ENCODE data around the gene FHOD3. TPM values are rescaled to one million over a fixed set of nuclear protein-coding genes. Genes with fewer than 3 reads are reported as not detected.

Gene FHOD3
- total RNA-seq, 1 experiment from 2014 or later = 22.7 TPM

DNA sequence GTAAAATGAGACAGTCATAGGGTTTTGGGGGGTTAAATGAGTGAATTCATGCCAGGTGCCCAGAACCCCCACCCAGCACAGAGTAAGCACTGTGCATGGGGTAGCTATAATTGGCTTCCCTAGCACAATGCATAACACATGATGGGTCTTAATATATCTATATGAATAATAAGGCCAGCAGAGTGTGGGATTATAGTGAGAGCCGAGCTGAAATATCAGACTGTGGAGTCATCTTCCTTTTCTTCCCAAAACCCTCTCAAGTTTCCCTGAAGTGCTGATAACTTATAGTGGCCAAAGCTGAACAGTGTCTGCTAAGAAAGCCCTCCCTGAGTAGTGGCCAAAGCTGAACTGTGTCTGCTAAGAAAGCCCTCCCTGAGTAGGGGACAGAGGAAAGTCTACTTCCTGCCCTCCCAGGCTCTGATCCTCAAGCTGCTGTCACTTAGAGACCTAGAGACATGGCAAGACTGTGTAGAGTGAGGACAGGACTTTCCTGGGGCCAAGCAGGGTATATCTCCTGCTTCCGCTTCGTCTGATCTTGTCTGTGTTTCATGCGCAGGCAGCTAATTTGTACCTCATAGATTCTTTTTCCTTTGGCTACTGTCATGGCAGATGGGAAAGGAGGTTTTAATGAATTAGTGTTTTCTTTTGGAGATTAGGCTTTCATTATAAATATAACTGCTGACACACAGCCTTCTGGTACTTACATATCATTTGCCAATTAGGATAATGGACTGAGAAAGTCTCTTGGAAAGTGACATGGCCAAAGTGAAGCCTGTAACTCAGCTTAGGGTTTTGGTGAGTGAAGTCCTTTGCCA, 94.9 kb downstream of the FHOD3 start:
- H3K27ac ChIP-seq (ENCODE audit: low read length) = no peak overlapping the region
- ATAC-seq (no peak), DNase-seq (ENCODE audit: low read depth, low spot score) (no peak)
- BruUV-seq (replicated peaks) = no TSS peak
- H3K36me3 ChIP-seq (ENCODE audit: control insufficient read depth, insufficient read depth, low read length) = no peaks in the 10 kb centered on the region
- CTCF ChIA-PET = no interaction called here
- intact Hi-C loops (cut with micrococcal nuclease; ENCODE audit: unreplicated experiment) (no loop called here), in situ Hi-C loops (cut with HindIII; ENCODE audit: low pct_unique_long_range_greater_than_20kb, low sequenced_read_pairs) (no loop called here)
- POLR2A ChIA-PET = no interaction called here
- no peak overlapping the region for H3K4me3 ChIP-seq (ENCODE audit: low read depth in 2 of 2, low read length in 2 of 2)
- peaks cover 16% of the 10 kb centered on the region; the same call in 1 of the 2 replicates for H3K9me3 ChIP-seq (ENCODE audit: control insufficient read depth, insufficient read depth, low read depth, low read length)
- TF ChIP-seq, protein P1, sequence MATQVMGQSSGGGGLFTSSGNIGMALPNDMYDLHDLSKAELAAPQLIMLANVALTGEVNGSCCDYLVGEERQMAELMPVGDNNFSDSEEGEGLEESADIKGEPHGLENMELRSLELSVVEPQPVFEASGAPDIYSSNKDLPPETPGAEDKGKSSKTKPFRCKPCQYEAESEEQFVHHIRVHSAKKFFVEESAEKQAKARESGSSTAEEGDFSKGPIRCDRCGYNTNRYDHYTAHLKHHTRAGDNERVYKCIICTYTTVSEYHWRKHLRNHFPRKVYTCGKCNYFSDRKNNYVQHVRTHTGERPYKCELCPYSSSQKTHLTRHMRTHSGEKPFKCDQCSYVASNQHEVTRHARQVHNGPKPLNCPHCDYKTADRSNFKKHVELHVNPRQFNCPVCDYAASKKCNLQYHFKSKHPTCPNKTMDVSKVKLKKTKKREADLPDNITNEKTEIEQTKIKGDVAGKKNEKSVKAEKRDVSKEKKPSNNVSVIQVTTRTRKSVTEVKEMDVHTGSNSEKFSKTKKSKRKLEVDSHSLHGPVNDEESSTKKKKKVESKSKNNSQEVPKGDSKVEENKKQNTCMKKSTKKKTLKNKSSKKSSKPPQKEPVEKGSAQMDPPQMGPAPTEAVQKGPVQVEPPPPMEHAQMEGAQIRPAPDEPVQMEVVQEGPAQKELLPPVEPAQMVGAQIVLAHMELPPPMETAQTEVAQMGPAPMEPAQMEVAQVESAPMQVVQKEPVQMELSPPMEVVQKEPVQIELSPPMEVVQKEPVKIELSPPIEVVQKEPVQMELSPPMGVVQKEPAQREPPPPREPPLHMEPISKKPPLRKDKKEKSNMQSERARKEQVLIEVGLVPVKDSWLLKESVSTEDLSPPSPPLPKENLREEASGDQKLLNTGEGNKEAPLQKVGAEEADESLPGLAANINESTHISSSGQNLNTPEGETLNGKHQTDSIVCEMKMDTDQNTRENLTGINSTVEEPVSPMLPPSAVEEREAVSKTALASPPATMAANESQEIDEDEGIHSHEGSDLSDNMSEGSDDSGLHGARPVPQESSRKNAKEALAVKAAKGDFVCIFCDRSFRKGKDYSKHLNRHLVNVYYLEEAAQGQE (IDR thresholded peaks at IDR 0.05; ENCODE audit: insufficient read depth in 1 of 2, low read depth in 2 of 2, low read length in 1 of 2) = no peak
- TF ChIP-seq SIN3A (IDR thresholded peaks at IDR 0.05; ENCODE audit: borderline replicate concordance, insufficient read depth, low read depth, low read length) = no peak
- TF ChIP-seq, protein P2, sequence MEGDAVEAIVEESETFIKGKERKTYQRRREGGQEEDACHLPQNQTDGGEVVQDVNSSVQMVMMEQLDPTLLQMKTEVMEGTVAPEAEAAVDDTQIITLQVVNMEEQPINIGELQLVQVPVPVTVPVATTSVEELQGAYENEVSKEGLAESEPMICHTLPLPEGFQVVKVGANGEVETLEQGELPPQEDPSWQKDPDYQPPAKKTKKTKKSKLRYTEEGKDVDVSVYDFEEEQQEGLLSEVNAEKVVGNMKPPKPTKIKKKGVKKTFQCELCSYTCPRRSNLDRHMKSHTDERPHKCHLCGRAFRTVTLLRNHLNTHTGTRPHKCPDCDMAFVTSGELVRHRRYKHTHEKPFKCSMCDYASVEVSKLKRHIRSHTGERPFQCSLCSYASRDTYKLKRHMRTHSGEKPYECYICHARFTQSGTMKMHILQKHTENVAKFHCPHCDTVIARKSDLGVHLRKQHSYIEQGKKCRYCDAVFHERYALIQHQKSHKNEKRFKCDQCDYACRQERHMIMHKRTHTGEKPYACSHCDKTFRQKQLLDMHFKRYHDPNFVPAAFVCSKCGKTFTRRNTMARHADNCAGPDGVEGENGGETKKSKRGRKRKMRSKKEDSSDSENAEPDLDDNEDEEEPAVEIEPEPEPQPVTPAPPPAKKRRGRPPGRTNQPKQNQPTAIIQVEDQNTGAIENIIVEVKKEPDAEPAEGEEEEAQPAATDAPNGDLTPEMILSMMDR (IDR thresholded peaks at IDR 0.05) = no peak
- H3K4me1 ChIP-seq (ENCODE audit: control insufficient read depth, insufficient read depth, low read length) = no peaks in the 10 kb centered on the region
- no peaks in the 10 kb centered on the region for H3K27me3 ChIP-seq (ENCODE audit: control insufficient read depth, insufficient read depth, low read length)

DNA sequence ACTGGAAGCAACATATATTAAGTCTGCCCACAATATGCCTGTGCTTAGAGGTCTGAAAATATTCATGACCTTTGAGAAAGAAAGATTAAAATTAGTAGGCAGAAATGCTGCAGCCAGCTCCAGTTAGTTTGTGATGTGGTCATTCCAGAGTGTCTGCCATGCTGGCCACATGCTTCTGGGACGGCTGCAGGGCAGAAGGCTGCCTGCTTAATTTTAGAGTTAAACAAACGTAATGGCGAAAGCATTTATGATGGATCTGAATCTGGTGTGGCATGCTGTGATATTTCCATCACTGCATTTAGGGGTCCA, 95.4 kb downstream of the FHOD3 start:
- Histone ChIP-seq H3K4me1 (ENCODE audit: control insufficient read depth, insufficient read depth, low read length) (no peaks in the 10 kb centered on the region), H3K27ac (ENCODE audit: low read length) (no peak overlapping the region), H3K9me3 (ENCODE audit: control insufficient read depth, insufficient read depth, low read depth, low read length) (peaks cover 16% of the 10 kb centered on the region; the same call in 1 of the 2 replicates), H3K27me3 (ENCODE audit: control insufficient read depth, insufficient read depth, low read length) (no peaks in the 10 kb centered on the region), H3K36me3 (ENCODE audit: control insufficient read depth, insufficient read depth, low read length) (no peaks in the 10 kb centered on the region), H3K4me3 (ENCODE audit: low read depth in 2 of 2, low read length in 2 of 2) (no peak overlapping the region)
- in situ Hi-C loops (cut with HindIII; ENCODE audit: low pct_unique_long_range_greater_than_20kb, low sequenced_read_pairs) = no loop called here
- DNase-seq (ENCODE audit: low read depth, low spot score) (no peak), ATAC-seq (no peak)
- intact Hi-C loops (cut with micrococcal nuclease; ENCODE audit: unreplicated experiment) = no loop called here
- ChIA-PET CTCF (no interaction called here), POLR2A (no interaction called here)
- BruUV-seq (replicated peaks) = no TSS peak
- TF ChIP-seq POLR2AphosphoS5 (IDR thresholded peaks at IDR 0.05; ENCODE audit: low read depth, low read length) = no peak
- TF ChIP-seq, protein P2 (IDR thresholded peaks at IDR 0.05) = no peak
- TF ChIP-seq SIN3A (IDR thresholded peaks at IDR 0.05; ENCODE audit: borderline replicate concordance, insufficient read depth, low read depth, low read length) = no peak
- no peak for TF ChIP-seq TCF7L2 (IDR thresholded peaks at IDR 0.05; ENCODE audit: low read depth, low read length)
- TF ChIP-seq, protein P1 (IDR thresholded peaks at IDR 0.05; ENCODE audit: insufficient read depth in 1 of 2, low read depth in 2 of 2, low read length in 1 of 2) = no peak

All from Panc1 (cell line).